Measurements from ENCODE around the gene LBR. TPM values are rescaled to one million over a fixed set of nuclear protein-coding genes. Genes with fewer than 3 reads are reported as not detected.

LBR gene
- total RNA-seq (2021) = 60.9 and 61.9 TPM in 2 replicates
- long read RNA-seq, transcript LBR-206 (2 exons, 536 nt) = minor isoform, 7 of 527 reads
- long read RNA-seq, transcript LBR-201 (14 exons, 3,745 nt) = major isoform, 446 of 527 reads
- long read RNA-seq, partial matches to known transcripts = 33 of 527 reads
- long read RNA-seq, other reads (novel, unspliced or antisense) = 39 of 527 reads

- H2AK5ac ChIP-seq (ENCODE audit: insufficient read length, low read length) = no peak within 1 kb of the TSS
- H3K23me2 ChIP-seq (ENCODE audit: insufficient read length, low read depth, low read length, poor library complexity, severe bottlenecking) = peaks cover 16% of the 10 kb centered on the region
- H3K4me1 ChIP-seq (ENCODE audit: insufficient read depth, low read length) = peaks cover 15% of the 10 kb centered on the region; the same call in 1 of the 2 replicates
- peaks cover 21% of the 10 kb centered on the region for H3K27me3 Mint-ChIP-seq (ENCODE audit: low read depth)
- H2BK120ac ChIP-seq (ENCODE audit: low read depth, low read length, poor library complexity, severe bottlenecking) = no peak within 1 kb of the TSS
- H3K14ac ChIP-seq (ENCODE audit: insufficient read depth, low read length) = peak within 1 kb of the TSS; percentile 92
- no peaks in the 10 kb centered on the region for H3K9me3 ChIP-seq (ENCODE audit: control insufficient read depth, low read depth, low read length)
- peaks cover 15 to 17% of the 10 kb centered on the region in 2 experiments for H3K9me3 Mint-ChIP-seq
- no peak within 1 kb of the TSS for H2BK20ac ChIP-seq (ENCODE audit: low read depth, low read length, poor library complexity, severe bottlenecking)
- H3K9ac ChIP-seq (ENCODE audit: extremely low read depth, insufficient read length, low read length) = peak within 1 kb of the TSS; percentile 79
- H3K18ac ChIP-seq (ENCODE audit: insufficient read length, low read depth, low read length) = peak within 1 kb of the TSS; percentile 92
- no peak within 1 kb of the TSS for H4K91ac ChIP-seq (ENCODE audit: insufficient read length, low read depth, low read length)
- peaks cover 2 to 9% (median 5%) of the 10 kb centered on the region in 3 experiments; a peak in 6 of 7 replicates for H3K36me3 Mint-ChIP-seq (ENCODE audit: insufficient read depth in 1 of 3, low read depth in 3 of 3)
- peak within 1 kb of the TSS; percentile 84 to 95 (median 89); a peak in 6 of 7 replicates for H3K27ac Mint-ChIP-seq
- no peak within 1 kb of the TSS for H2AFZ ChIP-seq (ENCODE audit: low read length)
- no CpG with 5 or more reads among the region's 94 CpGs for WGBS (ENCODE audit: extremely low coverage, insufficient read length, low lambda C conversion rate)
- peaks cover 31% of the 10 kb centered on the region for H3K79me2 ChIP-seq (ENCODE audit: insufficient read depth, low read length)
- H2BK15ac ChIP-seq (ENCODE audit: low read depth, low read length) = no peak within 1 kb of the TSS
- H2BK5ac ChIP-seq (ENCODE audit: insufficient read length, low read length) = no peak within 1 kb of the TSS
- H4K8ac ChIP-seq (replicated peaks; ENCODE audit: insufficient read length, low read depth, low read length) = no peak within 1 kb of the TSS
- peak within 1 kb of the TSS; percentile 31 for H3K27ac ChIP-seq (ENCODE audit: insufficient read length, low read depth, low read length)
- H3K4me1 Mint-ChIP-seq = peaks cover 45 to 54% of the 10 kb centered on the region in 2 experiments
- no peak within 1 kb of the TSS for H3K56ac ChIP-seq (ENCODE audit: insufficient read length, low read depth, low read length)
- H3T11ph ChIP-seq (ENCODE audit: low read length) = peak within 1 kb of the TSS; percentile 6
- H4K20me1 ChIP-seq (ENCODE audit: control insufficient read depth, insufficient read depth, insufficient read length) = no peaks in the 10 kb centered on the region
- DNase-seq = no peak
- H2BK12ac ChIP-seq (ENCODE audit: insufficient read length, low read depth, low read length) = no peak within 1 kb of the TSS
- no peak for TF ChIP-seq CTCF (conservative IDR thresholded peaks at IDR 0.05)
- H3K23ac ChIP-seq (ENCODE audit: insufficient read length, low read depth, low read length) = no peak within 1 kb of the TSS
- H3K27me3 ChIP-seq (ENCODE audit: insufficient read depth, low read length) = no peaks in the 10 kb centered on the region
- H3K4ac ChIP-seq (ENCODE audit: low read depth, low read length) = no peak within 1 kb of the TSS; the same call in 1 of the 2 replicates
- peak within 1 kb of the TSS; percentile 90 to 98 for H3K4me3 Mint-ChIP-seq
- H3K79me1 ChIP-seq (ENCODE audit: insufficient read depth, low read depth, low read length, poor library complexity, severe bottlenecking) = peaks cover 2% of the 10 kb centered on the region
- H3K4me2 ChIP-seq (ENCODE audit: insufficient read depth, insufficient read length, low read length) = peak within 1 kb of the TSS; percentile 91
- no peak within 1 kb of the TSS for H4K5ac ChIP-seq (ENCODE audit: insufficient read length, low read depth, low read length)
These were observed at the start of gene LBR for GRCh38 chr1:225427235-225428067. Gene LBR (minus strand): TSS chr1:225428038. CDS start chr1:225424075, 3,963 bp downstream.
